Measurements from ENCODE around the gene KLK10.

The KLK10 gene, protein sequence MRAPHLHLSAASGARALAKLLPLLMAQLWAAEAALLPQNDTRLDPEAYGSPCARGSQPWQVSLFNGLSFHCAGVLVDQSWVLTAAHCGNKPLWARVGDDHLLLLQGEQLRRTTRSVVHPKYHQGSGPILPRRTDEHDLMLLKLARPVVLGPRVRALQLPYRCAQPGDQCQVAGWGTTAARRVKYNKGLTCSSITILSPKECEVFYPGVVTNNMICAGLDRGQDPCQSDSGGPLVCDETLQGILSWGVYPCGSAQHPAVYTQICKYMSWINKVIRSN

DNA sequence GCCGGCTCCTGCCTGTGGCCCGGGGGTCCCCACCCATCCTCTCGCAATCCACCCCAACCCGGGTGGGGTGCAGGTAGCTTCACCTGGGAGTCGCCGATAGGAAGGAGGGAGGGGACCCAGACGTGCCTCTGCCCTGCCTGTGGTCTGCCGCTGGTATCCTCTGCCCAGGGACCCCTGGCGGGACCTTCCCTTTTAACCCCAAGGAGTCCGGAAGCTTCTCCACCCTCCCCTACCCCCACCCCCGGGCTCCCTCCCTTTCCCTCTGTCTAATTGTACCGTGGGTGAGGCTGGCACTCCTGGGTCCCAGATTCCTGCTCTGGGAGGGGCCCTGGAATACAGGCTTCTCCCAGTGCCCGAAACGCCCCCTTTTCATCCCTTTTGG, at the start of gene KLK10:
Gene KLK10, minus strand, starts transcription at position 166 of the 382 bp plus-strand sequence. CDS start 579 bp downstream, outside the sequence.
- DNase-seq (ENCODE audit: low read depth in 3 of 3, low spot score in 1 of 3): no peak

DNA sequence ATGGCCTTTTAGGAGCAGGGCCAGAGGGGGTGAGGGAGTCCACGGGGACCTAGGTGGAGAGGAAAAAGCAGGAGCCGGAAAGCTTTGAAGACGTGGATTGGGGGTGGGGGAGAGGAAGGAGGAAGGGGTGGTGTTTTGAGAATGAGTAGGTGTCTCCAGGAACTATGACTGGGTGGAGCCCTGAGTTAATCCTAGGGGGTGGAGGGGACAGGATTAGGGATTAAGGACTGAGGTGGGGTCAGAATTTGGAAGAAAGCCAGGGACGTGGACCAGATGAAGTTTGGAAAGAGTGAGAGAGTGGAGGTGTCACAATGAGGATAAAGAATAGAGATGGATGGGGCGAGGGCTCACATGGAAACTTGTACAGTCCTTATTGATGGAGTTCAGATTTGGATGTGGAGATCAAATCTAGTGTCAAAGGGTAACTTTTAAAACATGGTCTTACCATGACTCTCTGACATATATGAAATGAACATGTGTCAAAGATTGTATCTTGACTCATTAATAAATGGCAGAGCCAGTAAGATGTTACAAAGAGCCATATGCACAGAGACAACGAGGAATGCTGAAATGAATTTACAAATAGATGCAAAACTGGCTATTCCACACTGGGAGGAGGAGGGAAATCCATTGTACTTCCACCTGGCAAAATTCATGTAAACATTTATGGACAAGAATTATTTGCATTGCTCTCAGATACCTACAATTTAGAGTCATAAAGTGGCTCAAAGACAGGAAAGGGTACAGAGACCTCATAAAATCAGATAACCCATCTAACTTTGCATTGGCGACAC, 47.1 kb upstream of the KLK10 start:
- no peak for DNase-seq (ENCODE audit: low read depth in 3 of 3, low spot score in 1 of 3)

DNA sequence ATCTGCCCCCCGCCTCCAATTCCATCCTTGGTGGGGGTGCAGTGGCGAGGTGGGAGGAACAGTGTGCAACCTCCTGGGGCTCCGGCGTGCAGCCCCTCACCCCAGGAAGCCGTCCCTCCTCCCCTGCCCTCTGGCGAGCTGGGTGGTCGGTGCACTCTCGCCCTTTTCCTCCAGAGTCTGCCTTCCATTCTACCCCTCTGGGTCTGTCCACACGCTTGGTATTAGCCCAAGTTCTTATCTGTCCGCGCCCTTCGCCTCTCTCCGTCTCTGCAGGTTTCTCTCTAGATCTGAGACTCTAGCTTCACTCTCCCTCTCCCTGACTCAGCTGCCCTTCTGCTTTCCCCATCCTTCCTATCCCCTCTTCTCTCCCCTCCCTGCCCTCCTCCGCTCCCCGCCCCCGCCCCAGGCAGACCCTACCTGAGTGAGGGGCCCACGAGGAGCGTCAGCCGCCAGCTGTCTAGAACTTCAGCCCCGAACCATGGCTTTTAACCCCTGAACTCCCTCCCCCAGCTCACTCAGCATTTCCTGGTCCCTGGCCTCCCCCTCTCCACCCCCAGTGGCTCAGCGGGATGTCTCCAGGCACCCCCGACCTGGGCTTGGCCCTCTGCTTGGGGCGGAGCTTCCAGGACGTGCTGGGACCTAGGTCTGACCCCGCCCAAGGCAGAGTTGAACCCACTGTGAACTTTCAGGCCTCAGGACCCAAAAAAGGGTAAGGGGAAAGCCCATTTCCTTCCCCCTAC, 45.9 kb upstream of the KLK10 start:
- DNase-seq (ENCODE audit: low read depth in 3 of 3, low spot score in 1 of 3): no peak

DNA sequence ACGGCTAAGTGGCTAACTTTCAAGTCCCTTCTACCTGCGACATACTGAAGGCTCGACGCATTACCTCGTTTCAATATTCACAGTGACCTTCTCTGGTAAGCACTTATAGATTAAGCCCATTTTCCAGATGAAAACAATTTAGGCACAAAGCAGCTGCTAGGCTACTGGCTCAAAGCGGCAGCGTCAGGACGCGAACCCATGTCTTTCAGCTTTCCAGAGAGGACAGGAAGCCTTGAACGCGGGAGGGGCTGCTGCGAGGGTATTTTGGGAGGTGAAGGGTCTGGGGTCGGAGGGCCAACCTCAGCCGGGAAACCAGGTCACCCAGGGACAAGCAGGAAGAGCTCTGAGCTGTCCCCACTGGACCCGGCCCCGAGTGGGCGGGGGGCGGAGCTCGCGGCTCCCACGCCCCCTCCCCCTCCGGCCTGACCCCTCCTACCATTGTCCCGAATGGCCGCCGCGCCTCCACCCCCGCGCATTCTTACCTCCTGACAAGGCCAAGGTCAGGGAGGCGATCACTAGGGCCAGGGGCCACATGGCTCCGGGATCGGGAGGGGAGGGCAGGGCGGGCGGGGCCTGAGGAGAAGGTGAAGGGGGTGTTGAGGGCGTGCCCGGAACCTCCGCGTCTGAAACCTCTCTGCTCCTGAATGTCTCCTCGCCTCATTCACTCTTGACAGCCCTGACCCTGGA, 45.2 kb upstream of the KLK10 start, which contains the start of gene KLK13:
Gene KLK13, minus strand, starts transcription at position 559 of the 687 bp plus-strand sequence. Its CDS starts 25 bp downstream, at position 534.
- DNase-seq (ENCODE audit: low read depth in 3 of 3, low spot score in 1 of 3): no peak

DNA sequence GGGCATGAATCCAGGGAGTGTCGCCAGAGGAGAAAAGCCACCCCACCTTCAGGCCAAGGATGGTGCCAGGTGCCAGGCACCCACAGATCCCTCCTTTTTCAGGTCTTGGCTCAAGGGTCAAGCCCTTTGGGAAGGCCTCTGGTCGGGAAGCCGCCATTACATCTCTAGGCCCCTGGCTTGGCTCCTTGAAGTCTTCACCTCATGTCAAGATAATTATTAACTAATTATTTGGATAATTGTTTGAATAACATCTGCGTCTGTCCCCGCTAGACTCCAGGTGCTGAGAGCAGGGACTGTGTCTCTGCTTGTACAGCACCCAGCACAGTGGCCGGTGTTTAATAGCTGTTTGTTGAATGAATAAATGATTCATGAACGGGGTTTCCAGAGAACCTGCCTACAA, 44.2 kb upstream of the KLK10 start:
- no peak for DNase-seq (ENCODE audit: low read depth in 3 of 3, low spot score in 1 of 3)

DNA sequence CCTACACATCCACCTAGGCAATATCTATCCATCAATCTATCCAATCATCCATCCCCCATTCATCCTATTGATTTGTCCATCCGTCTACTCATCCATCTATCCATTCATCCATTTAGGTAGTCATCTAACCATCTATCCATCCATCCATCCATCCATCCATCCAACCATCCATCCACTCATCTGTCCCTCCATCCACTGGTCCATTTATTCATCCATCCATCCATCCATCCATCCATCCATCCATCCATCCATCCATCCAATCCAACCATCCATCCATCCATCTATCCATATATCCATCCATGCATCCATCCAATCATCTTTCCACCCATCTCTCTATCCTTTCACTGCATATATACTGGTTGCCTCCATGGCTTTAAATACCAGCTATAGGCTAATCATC, 41.5 kb upstream of the KLK10 start:
- DNase-seq (ENCODE audit: low read depth in 3 of 3, low spot score in 1 of 3): no peak

DNA sequence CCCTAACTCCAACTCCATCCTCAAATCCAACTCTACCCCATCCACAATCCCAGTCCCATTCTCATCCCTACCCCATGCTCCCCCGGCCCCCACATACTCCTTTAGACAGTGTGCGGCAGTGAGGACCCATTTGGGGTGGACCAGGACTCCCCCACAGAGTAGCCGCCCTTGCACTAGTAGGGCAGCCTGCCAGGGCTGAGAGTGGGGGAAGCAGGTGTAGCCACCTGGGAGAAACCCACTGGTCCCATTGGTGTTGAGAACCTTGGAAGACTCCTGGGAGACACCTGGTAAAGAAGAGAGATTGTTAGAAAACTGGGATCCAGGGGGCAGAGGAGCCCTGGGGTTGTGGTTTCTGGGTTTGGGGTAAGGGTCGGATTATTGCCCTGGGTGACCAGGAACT, 40.8 kb upstream of the KLK10 start:
- no peak for DNase-seq (ENCODE audit: low read depth in 3 of 3, low spot score in 1 of 3)

DNA sequence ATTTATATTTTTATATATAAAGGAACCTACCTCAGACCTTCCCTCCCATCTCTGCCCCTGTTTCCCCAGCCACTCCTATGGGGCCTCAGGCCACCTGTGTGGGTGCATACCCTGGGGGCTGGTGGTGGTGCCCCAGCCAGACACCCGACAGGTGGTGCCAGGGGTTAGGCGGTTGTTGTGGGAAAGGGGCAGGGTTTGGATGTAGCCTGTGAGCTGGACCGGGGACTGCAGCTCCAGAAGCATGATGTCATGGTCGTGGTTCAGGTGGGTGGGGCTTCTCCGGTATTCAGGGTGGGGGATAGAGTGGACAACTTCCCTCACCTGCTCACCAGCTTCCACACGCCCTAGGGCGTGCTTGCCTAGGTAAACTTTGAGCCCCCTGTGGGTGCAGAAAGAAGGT, 40.2 kb upstream of the KLK10 start:
- DNase-seq (ENCODE audit: low read depth in 3 of 3, low spot score in 1 of 3): no peak

DNA sequence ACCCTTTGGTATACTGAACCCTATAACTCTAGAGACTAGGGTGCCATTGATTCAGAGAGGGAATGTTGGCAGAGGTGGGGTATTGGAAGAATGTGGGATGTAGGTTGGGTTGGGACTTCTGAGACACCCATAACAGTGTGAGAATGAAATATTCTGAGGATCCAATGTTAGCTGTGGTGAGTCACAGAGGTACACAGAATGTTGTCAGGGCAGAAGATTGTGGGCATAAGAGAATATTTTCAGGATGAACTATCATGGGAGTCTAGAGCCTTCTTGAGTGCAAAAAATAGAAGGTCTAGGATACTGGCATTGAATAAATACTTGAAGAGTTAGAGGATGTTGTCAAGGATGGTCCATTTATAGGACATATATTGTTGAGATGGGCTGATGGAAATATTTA, 36.4 kb upstream of the KLK10 start:
- DNase-seq (ENCODE audit: low read depth in 3 of 3, low spot score in 1 of 3): no peak

DNA sequence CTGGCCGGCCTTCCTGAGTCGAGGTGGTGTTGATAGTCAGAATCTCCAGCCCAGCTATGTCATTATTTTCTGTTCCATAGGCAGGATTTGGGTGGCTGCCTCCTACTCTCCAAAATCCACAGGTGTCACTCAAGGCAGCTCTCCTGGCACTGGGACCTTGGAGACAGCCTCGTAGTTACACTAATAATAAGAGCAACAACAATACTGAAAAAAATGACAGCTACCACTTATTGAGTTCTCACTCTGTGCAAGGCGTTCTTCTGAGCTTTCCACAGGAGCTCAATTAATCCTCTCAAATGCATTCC, 27.5 kb upstream of the KLK10 start:
- no peak for DNase-seq (ENCODE audit: low read depth in 3 of 3, low spot score in 1 of 3)

DNA sequence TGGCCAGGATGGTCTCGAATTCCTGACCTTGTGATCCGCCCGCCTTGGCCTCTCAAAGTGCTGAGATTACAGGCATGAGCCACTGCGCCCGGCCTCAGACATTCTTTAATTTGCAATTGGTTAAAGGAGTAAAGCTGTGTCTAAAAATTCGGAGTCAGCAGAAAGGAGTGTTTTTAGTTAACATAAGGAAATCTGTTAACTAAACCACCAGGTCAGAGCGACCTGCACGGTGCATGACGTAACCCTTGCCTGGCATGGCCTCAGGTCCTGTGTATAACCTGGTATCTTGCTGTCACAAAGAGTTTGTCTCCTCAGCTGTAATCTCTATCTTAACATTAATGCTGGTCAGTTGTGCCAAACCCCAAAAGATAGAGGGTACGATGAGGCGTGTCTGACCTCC, 24.8 kb upstream of the KLK10 start:
- no peak for DNase-seq (ENCODE audit: low read depth in 3 of 3, low spot score in 1 of 3)

DNA sequence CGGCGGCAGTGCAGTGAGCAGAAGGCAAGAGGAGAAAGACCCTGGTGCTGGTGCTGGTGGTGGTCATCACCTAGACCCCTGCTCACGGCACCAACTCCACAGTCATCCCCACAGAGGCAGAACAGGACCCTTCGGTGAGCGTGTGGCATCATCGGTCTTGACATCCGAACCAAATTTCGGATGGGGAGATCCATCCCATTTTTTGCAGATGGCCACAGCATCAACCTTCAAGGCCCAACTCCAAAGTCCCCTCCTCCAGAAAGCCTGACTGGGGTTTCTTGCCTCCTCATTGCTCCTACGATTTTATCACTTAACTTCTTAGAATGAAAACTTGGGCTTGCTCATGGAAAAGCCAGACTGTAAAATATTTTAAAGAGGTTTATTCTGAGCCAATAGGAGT, 24.0 kb upstream of the KLK10 start:
- no peak for DNase-seq (ENCODE audit: low read depth in 3 of 3, low spot score in 1 of 3)

DNA sequence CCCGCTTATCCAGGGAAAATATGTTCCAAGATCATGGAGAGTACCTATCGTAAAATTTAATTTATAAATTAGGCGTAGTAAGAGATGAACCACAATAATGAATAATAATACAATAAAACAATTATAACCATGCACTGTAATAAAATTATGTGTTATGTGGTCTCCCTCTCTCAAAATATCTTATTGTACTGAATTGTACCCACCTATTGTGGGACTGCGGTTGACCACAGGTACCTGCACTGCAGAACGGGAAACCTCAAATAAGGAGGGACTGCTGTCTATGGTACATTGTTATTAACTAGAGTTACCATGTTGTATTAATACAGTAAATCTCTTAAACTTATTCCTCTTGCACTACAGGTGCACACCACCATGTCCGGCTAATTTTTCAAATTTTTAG, 20.6 kb upstream of the KLK10 start:
- DNase-seq (ENCODE audit: low read depth in 3 of 3, low spot score in 1 of 3): no peak

DNA sequence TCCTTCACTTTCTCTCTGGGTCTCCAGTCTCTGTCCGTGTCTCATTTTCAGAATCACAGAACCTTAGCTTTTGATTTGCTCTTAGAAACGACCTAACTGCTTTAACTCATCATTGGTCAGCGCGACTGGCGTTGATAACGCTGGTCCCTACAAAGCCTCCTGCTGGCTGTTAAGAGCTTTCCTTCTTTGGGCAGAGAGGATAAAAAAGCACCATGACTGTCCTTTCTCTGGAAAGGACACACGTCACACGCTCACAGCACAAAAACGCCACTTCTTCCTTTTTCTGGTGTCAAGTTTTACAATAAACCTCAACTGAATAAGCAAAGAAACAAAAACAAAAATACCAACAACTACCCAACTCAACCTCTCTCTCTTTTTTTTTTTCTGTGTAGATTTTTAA, 17.0 kb upstream of the KLK10 start:
- DNase-seq (ENCODE audit: low read depth in 3 of 3, low spot score in 1 of 3): no peak

DNA sequence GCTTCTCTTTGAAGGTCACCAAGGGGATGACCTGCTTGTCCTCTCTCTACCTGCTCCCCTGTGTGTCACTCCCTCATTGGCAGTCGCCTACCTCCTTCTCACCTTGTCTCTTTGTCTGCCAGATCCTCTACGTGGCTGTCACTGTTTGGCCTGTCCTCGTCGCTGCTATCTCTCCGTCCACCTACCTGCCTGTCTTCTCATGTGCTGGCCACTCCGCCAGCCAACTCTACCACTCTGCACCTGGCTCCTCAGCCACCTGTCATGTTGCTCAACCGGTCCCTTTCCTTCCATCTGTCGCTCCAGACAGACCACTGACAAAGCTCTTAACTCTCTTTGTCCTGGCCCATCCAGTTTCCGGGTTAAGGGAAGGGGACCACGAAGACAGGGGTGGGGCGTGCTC, 15.2 kb upstream of the KLK10 start, which contains the start of gene KLK12:
Gene KLK12, minus strand, starts transcription at position 299 of the 400 bp plus-strand sequence. CDS start 381 bp downstream, outside the sequence.
- no peak for DNase-seq (ENCODE audit: low read depth in 3 of 3, low spot score in 1 of 3)

DNA sequence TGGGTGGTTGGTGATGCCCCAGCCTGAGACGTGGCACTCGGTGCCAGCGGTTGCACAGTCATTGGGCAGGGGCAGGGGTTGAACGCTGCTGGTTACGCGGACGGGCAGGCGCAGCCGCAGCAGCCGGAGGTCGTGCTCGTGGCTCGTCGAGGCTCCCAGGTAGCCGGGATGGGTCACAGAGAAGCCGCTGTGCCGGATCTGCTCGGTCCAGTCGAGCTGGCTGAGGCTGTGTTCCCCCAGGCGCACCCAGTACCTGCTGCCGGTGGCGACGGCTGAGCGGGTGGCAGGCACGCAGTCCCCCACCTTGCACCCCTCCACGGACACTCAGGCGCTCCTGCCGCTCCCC, 12.3 kb upstream of the KLK10 start:
- no peak for DNase-seq (ENCODE audit: low read depth in 3 of 3, low spot score in 1 of 3)

DNA sequence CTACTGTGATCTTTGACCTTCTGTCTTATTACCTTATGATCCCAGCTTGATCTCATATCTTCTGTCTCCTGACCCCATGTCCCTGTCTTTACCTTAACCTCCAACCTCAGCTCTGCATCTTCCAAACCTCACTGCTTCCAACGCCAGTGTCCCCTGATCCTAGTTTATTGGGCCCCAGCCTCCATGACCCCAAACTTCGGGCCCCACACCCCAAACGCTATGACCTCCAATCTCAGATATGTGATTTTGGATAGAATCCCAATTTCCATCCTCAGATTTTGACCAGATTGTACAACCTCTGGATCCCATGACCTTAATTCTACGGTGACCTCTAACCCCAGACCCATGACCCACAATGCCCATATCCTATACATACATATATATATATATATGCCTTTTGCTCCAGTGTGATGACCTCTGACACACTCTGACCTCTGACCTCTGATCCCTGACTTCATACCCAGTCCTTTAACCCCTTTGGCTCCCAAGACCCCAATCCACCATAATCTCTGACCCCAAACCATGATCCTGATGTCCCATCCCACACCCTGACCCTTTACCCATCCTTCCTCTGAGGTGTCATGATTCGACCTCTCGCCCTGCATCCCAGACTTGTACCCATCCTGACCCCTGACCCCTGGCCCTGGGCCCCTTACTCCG, 11.8 kb upstream of the KLK10 start:
- DNase-seq (ENCODE audit: low read depth in 3 of 3, low spot score in 1 of 3): no peak

DNA sequence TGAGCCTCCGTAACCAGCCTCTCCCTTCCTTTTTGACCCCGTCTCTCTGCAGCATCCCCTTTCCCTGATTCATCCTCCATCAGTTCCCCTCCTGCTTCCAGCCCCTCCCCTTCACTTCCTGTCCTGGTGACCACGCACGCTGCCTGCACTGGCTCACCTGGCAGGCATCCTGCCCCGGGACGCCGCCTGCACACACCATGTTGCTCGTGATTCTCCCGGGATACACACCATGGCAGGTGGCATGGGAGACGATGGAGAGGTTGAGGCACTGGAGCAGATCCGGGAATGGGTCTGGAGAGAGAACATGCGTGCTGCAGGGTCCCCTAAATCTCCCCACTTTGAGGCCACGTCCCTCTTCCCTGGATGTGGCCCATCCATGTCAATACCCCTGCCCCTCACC, 11.1 kb upstream of the KLK10 start:
- DNase-seq (ENCODE audit: low read depth in 3 of 3, low spot score in 1 of 3): no peak

DNA sequence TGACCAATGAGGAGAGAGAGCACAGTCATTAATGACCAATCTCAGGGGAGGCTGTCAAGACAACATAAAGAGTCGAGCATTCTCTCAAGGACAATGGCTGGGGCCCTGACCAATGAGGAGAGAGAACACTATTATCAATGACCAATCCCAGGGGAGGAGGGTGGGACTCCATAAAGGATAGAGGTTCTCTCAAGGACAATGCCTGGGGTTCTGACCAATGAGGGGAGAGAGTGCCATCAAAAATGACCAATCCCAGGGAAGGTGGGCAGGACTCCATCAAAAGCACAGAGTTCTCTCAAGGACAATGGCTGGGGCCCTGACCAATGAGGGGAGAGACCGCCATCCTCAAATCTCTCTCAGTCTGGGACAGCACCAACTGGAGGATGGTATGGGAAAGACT, 10.2 kb upstream of the KLK10 start:
- DNase-seq (ENCODE audit: low read depth in 3 of 3, low spot score in 1 of 3): no peak

DNA sequence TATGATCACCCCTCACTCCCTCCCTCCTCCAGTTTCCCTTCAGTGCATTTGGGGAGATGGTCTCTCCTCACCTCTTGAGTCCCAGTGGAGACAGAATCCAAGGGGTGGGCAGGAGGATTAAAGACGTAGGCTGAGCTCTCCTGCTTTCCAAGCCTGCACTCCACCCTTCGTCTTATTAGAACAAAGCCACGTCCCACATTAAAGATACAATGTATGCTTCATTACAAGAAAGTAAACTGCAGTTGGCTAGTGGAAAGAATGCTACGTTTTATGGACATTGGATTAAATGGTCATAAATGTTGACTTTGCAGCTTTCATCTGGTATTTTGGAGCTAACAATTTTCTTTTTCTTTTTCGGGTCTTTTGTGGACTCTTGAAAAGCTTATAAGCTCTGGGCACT, 8.4 kb upstream of the KLK10 start:
- no peak for DNase-seq (ENCODE audit: low read depth in 3 of 3, low spot score in 1 of 3)
